ENCODE results near the gene BMP4. TPM values are rescaled to one million over a fixed set of nuclear protein-coding genes. Genes with fewer than 3 reads are reported as not detected.

The BMP4 gene
- total and polyA plus RNA-seq, 2 donors (not counting 1 experiment from before 2014, with no cell fraction given) = not detected

DNA sequence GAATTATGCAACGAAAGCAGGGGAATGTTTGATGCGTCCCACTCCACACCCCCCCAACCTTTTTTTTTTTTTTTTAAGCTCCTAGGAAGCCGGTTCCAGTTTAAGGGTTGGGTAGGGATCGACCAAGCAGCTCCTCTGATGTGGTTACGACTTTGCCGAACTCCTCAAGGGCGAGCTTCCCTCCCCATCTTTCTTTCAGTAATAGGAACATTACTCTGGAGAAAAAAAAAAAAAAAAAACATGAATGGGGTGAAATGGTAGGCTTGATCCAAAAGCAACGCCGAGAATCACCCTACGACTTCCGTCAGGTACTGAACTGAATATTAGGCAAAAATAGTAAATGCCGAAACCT, 9.6 kb downstream of the BMP4 start:
- H3K9me3 Mint-ChIP-seq (ENCODE audit: insufficient read depth) = no peaks in the 10 kb centered on the region
- POLR2A ChIA-PET = no interaction called here

DNA sequence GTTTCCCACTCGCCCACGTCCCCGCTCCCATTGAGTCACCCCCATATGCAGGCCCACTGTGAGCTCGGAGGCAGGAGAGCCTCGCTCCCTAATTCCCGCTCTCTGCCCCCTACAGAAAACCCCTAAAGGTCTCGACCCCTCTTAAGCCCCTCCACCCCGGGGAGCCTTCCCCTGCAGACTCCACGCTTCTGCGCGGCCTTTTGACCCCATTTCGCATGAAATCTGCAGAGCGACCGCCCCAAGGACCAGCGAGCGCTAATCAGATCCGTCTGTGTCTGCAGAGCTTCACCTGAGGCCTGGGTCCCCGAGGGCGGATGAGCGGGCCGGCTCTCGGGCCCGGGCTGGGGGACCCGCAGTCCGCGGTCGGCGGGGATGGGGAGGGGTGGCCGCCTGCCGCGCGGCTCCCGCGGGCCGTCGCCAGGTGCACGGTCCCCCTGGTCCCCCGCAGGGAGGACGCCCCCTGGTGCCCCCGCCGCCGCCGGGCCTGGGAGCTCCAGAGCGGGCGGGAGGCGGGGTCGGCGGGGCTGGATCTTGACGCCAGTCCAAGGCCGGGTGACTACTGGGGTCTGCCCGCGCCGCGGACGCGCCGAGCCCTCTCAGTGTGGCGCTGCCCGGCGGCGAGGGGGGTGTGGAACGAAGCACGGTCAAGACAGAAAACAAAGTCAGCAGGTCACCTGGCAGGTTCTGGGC, 10.1 kb downstream of the BMP4 start:
- Mint-ChIP-seq H3K27me3 (peaks cover 59% of the 10 kb centered on the region), H3K27ac (no peak overlapping the region), H3K9me3 (ENCODE audit: insufficient read depth) (no peaks in the 10 kb centered on the region), H3K4me3 (no peak overlapping the region), H3K4me1 (no peaks in the 10 kb centered on the region)
- Histone ChIP-seq H3K9ac (ENCODE audit: low read length) (no peak overlapping the region), H4K20me1 (ENCODE audit: control insufficient read depth, insufficient read depth, low read length, poor library complexity, severe bottlenecking) (no peaks in the 10 kb centered on the region), H3K4me1 (ENCODE audit: control insufficient read depth in 2 of 2, insufficient read depth in 2 of 2, low read length in 2 of 2) (no peaks in the 10 kb centered on the region), H3K4me2 (replicated peaks; ENCODE audit: low read depth, low read length, poor library complexity, severe bottlenecking) (no peak overlapping the region), H3K79me2 (ENCODE audit: control insufficient read depth, insufficient read depth, low read length) (no peaks in the 10 kb centered on the region), H3K27ac (ENCODE audit: low read length in 2 of 2) (no peak overlapping the region), H2AFZ (ENCODE audit: insufficient read depth, low read depth, low read length, poor library complexity, severe bottlenecking) (no peak overlapping the region), H3K4me3 (ENCODE audit: control extremely low read depth in 1 of 5, extremely low read depth in 1 of 5, insufficient read depth in 1 of 5, low read depth in 2 of 5, low read length in 4 of 5) (no peak overlapping the region), H3K36me3 (replicated peaks in 1 of 2; ENCODE audit: control extremely low read depth in 1 of 2, control insufficient read depth in 1 of 2, extremely low read depth in 1 of 2, insufficient read depth in 2 of 2, low read length in 1 of 2) (no peaks in the 10 kb centered on the region), H3K27me3 (replicated peaks in 1 of 4; ENCODE audit: control extremely low read depth in 1 of 4, control insufficient read depth in 3 of 4, insufficient read depth in 4 of 4, low read length in 3 of 4) (peaks cover 0 to 36% (median 14%) of the 10 kb centered on the region in 4 experiments), H3K9me3 (ENCODE audit: control extremely low read depth in 1 of 3, control insufficient read depth in 2 of 3, insufficient read depth in 1 of 3, low read length in 2 of 3) (peaks cover 0 to 3% (median 0%) of the 10 kb centered on the region in 3 donors)
- 13% methylated on average over 61 of the region's 63 CpGs for WGBS (ENCODE audit: insufficient coverage)
- ATAC-seq (ENCODE audit: low read depth) (no peak), DNase-seq (no peak)
- CTCF ChIA-PET = no interaction called here
- intact Hi-C loops (cut with micrococcal nuclease) = no loop called here
- POLR2A ChIA-PET = no interaction called here
- TF ChIP-seq, protein P1, sequence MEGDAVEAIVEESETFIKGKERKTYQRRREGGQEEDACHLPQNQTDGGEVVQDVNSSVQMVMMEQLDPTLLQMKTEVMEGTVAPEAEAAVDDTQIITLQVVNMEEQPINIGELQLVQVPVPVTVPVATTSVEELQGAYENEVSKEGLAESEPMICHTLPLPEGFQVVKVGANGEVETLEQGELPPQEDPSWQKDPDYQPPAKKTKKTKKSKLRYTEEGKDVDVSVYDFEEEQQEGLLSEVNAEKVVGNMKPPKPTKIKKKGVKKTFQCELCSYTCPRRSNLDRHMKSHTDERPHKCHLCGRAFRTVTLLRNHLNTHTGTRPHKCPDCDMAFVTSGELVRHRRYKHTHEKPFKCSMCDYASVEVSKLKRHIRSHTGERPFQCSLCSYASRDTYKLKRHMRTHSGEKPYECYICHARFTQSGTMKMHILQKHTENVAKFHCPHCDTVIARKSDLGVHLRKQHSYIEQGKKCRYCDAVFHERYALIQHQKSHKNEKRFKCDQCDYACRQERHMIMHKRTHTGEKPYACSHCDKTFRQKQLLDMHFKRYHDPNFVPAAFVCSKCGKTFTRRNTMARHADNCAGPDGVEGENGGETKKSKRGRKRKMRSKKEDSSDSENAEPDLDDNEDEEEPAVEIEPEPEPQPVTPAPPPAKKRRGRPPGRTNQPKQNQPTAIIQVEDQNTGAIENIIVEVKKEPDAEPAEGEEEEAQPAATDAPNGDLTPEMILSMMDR (IDR thresholded peaks at IDR 0.05) = no peak
- no peak for TF ChIP-seq EZH2 (IDR thresholded peaks at IDR 0.05; ENCODE audit: borderline replicate concordance, insufficient read depth, low read depth, low read length, poor library complexity, severe bottlenecking)

More for the DNA sequence above, 9.6 kb downstream of the BMP4 start:
- peaks cover 0 to 42% (median 16%) of the 10 kb centered on the region in 4 experiments for H3K27me3 ChIP-seq (replicated peaks in 1 of 4; ENCODE audit: control extremely low read depth in 1 of 4, control insufficient read depth in 3 of 4, insufficient read depth in 4 of 4, low read length in 3 of 4)
- no peak overlapping the region for H3K4me2 ChIP-seq (replicated peaks; ENCODE audit: low read depth, low read length, poor library complexity, severe bottlenecking)
- H3K4me1 Mint-ChIP-seq = no peaks in the 10 kb centered on the region
- peaks cover 0 to 3% (median 0%) of the 10 kb centered on the region in 3 donors for H3K9me3 ChIP-seq (ENCODE audit: control extremely low read depth in 1 of 3, control insufficient read depth in 2 of 3, insufficient read depth in 1 of 3, low read length in 2 of 3)
- H3K79me2 ChIP-seq (ENCODE audit: control insufficient read depth, insufficient read depth, low read length) = no peaks in the 10 kb centered on the region
- H3K27me3 Mint-ChIP-seq = peaks cover 62% of the 10 kb centered on the region
- no peaks in the 10 kb centered on the region for H3K36me3 ChIP-seq (replicated peaks in 1 of 2; ENCODE audit: control extremely low read depth in 1 of 2, control insufficient read depth in 1 of 2, extremely low read depth in 1 of 2, insufficient read depth in 2 of 2, low read length in 1 of 2)
- H3K27ac ChIP-seq (ENCODE audit: low read length in 2 of 2) = no peak overlapping the region
- no peak overlapping the region for H3K4me3 ChIP-seq (ENCODE audit: control extremely low read depth in 1 of 5, extremely low read depth in 1 of 5, insufficient read depth in 1 of 5, low read depth in 2 of 5, low read length in 4 of 5)
- no peak overlapping the region for H3K9ac ChIP-seq (ENCODE audit: low read length)
- DNase-seq = no peak
- no peaks in the 10 kb centered on the region for H4K20me1 ChIP-seq (ENCODE audit: control insufficient read depth, insufficient read depth, low read length, poor library complexity, severe bottlenecking)
- H3K27ac Mint-ChIP-seq = no peak overlapping the region
- CTCF ChIA-PET = interaction anchor here (0.7 to 1.2 kb wide), 2 partner anchors 17 to 1205 kb away, joined by 3 to 4 read pairs; no protein-coding TSS in a partner anchor
- TF ChIP-seq, protein P1 (IDR thresholded peaks at IDR 0.05) = no peak
- TF ChIP-seq EZH2 (IDR thresholded peaks at IDR 0.05; ENCODE audit: borderline replicate concordance, insufficient read depth, low read depth, low read length, poor library complexity, severe bottlenecking) = no peak
- no CpG with 5 or more reads among the region's 12 CpGs for WGBS (ENCODE audit: insufficient coverage)
- no peak overlapping the region for H2AFZ ChIP-seq (ENCODE audit: insufficient read depth, low read depth, low read length, poor library complexity, severe bottlenecking)
- no peaks in the 10 kb centered on the region for H3K4me1 ChIP-seq (ENCODE audit: control insufficient read depth in 2 of 2, insufficient read depth in 2 of 2, low read length in 2 of 2)
- intact Hi-C loops (cut with micrococcal nuclease) = no loop called here
- H3K4me3 Mint-ChIP-seq = no peak overlapping the region
- ATAC-seq (ENCODE audit: low read depth) = no peak
